OCI-LY7 (cell line): Measurements from ENCODE around the gene HHIPL2. TPM values are rescaled to one million over a fixed set of nuclear protein-coding genes. Genes with fewer than 3 reads are reported as not detected.

Source experiments
- BruUV-seq: library from RNA; stranded (reverse); fragments of 400-500 nt; replicated peaks from 2 replicates; lab custom pipeline; 2021; lab: Mats Ljungman, UMichigan
- CTCF ChIA-PET: fragments of 300-600 bp; sonication (Branson Sonifier 250); formaldehyde crosslinking; loops from one replicate; lab custom pipeline; 2022; ENCODE audit warnings: antibody characterized with exemption; ENCODE audit not compliant: unreplicated experiment; lab: Charles Lee
- POLR2A ChIA-PET: fragments of 300-600 bp; sonication (Branson Sonifier 250); formaldehyde crosslinking; loops from one replicate; lab custom pipeline; 2022; ENCODE audit warnings: antibody characterized with exemption; lab: Charles Lee
- DNase-seq: peaks from one replicate; pipeline ENCODE4 v3.0.0-alpha.2; 2015; ENCODE audit warnings: low spot score
- H2AFZ ChIP-seq: fragments of 200-600 bp; sonication (generic), shearing (Covaris generic); 2 replicates; pipeline ENCODE4 v1.6.1; 2014; ENCODE audit warnings: mild to moderate bottlenecking, antibody characterized with exemption, low read length, moderate library complexity
- H3K27ac ChIP-seq: fragments of 200-600 bp; sonication (generic); 2 replicates; pipeline ENCODE4 v1.5.1; 2014; ENCODE audit warnings: mixed run types, low read depth, mild to moderate bottlenecking, moderate library complexity, low read length, inconsistent platforms; ENCODE audit not compliant: poor library complexity, severe bottlenecking
- H3K36me3 ChIP-seq: fragments of 200-600 bp; sonication (generic); 2 replicates; pipeline ENCODE4 v1.6.1; 2014; ENCODE audit warnings: mild to moderate bottlenecking, antibody characterized with exemption, low read length, moderate library complexity, mixed read lengths; ENCODE audit not compliant: insufficient read depth
- H3K4me1 ChIP-seq: fragments of 200-600 bp; sonication (generic); 2 replicates; pipeline ENCODE4 v1.5.1; 2014; ENCODE audit warnings: mild to moderate bottlenecking, low read length; ENCODE audit not compliant: insufficient read depth, poor library complexity, severe bottlenecking
- H3K4me2 ChIP-seq: fragments of 200-600 bp; sonication (generic); 2 replicates; pipeline ENCODE4 v1.6.1; 2014; ENCODE audit warnings: mild to moderate bottlenecking, low read length
- H3K4me3 ChIP-seq: fragments of 200-600 bp; sonication (generic); 2 replicates; pipeline ENCODE4 v1.5.1; 2014; ENCODE audit warnings: mild to moderate bottlenecking, low read depth, low read length; ENCODE audit not compliant: poor library complexity, severe bottlenecking
- H3K79me2 ChIP-seq: fragments of 200-600 bp; sonication (generic); 2 replicates; pipeline ENCODE4 v1.6.1; 2016; ENCODE audit warnings: low read depth, mild to moderate bottlenecking, low read length, moderate library complexity, mixed read lengths; ENCODE audit not compliant: insufficient read depth
- H3K9me2 ChIP-seq: fragments of 200-600 bp; sonication (generic); 2 replicates; pipeline ENCODE4 v1.6.1; 2016; ENCODE audit warnings: mild to moderate bottlenecking, low read length, mixed read lengths; ENCODE audit not compliant: insufficient read depth
- H3K9me3 ChIP-seq: fragments of 200-600 bp; sonication (generic); 2 replicates; pipeline ENCODE4 v1.6.1; 2014; ENCODE audit warnings: mild to moderate bottlenecking, mixed run types, low read length, mixed read lengths
- H4K20me1 ChIP-seq: fragments of 200-600 bp; sonication (generic); 2 replicates; pipeline ENCODE4 v1.6.1; 2014; ENCODE audit warnings: mild to moderate bottlenecking, antibody characterized with exemption, low read length, moderate library complexity, mixed read lengths; ENCODE audit not compliant: insufficient read depth
- EZH2phosphoT487 ChIP-seq: fragments of 200-600 bp; sonication (generic); IDR thresholded peaks from 2 replicates; pipeline ENCODE4 v1.6.1; 2018; ENCODE audit warnings: low read depth, borderline replicate concordance, mild to moderate bottlenecking, mixed run types, antibody characterized with exemption, low read length, moderate library complexity, mixed read lengths
- intact Hi-C: fragments of 100-400 bp; cut with micrococcal nuclease; formaldehyde crosslinking; loops from one replicate; pipeline ENCODE4 v1.10.0; 2022; ENCODE audit not compliant: unreplicated experiment
- total RNA-seq, 2 experiments: library from RNA; depleted of rRNA in 1 of 2; stranded (reverse); fragments of >200 nt in 1 of 2; shearing (Covaris generic) in 1 of 2; gene quantifications; 2 replicates each; pipeline ENCODE4 v1.2.3, GENCODE V29; 2014 to 2022
- TF ChIP-seq, protein P1 (sequence below): fragments of 200-600 bp; sonication (generic); conservative IDR thresholded peaks from 2 replicates; pipeline ENCODE4 v1.5.1; 2014; ENCODE audit warnings: mild to moderate bottlenecking, antibody characterized with exemption, low read length, moderate library complexity, mixed read lengths

HHIPL2 gene
- total RNA-seq, 2 experiments from 2014 or later = 0.92 TPM; not detected in 1

DNA sequence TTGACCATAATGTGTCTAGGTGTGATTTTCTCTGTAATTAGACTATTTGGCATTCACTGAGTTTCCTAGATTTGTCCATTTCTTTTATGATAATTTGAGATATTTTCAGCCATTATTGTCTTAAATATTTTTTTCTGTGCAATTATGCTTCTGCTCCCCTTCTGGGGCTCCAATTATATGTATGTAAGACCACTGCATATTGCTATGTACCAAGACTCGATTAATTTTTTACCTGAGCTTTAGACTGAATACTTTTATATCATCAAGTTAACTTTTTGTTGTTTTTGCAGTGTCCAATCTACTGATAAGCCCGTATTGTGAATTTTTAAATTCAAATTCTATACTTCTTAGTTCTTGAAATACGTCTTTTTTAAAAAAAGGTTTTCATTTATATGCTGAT lies 46.9 kb upstream of the HHIPL2 start:
- DNase-seq = no peak
- Histone ChIP-seq H3K9me3 (peaks cover 5% of the 10 kb centered on the region; the same call in 1 of the 2 replicates), H3K36me3 (no peaks in the 10 kb centered on the region), H3K9me2 (no peaks in the 10 kb centered on the region), H3K27ac (no peak overlapping the region), H2AFZ (no peak overlapping the region), H3K4me1 (peaks cover 6% of the 10 kb centered on the region), H3K4me2 (no peak overlapping the region), H3K79me2 (no peaks in the 10 kb centered on the region), H4K20me1 (no peaks in the 10 kb centered on the region), H3K4me3 (no peak overlapping the region)
- TF ChIP-seq, protein P1, sequence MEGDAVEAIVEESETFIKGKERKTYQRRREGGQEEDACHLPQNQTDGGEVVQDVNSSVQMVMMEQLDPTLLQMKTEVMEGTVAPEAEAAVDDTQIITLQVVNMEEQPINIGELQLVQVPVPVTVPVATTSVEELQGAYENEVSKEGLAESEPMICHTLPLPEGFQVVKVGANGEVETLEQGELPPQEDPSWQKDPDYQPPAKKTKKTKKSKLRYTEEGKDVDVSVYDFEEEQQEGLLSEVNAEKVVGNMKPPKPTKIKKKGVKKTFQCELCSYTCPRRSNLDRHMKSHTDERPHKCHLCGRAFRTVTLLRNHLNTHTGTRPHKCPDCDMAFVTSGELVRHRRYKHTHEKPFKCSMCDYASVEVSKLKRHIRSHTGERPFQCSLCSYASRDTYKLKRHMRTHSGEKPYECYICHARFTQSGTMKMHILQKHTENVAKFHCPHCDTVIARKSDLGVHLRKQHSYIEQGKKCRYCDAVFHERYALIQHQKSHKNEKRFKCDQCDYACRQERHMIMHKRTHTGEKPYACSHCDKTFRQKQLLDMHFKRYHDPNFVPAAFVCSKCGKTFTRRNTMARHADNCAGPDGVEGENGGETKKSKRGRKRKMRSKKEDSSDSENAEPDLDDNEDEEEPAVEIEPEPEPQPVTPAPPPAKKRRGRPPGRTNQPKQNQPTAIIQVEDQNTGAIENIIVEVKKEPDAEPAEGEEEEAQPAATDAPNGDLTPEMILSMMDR = no peak
- TF ChIP-seq EZH2phosphoT487 = no peak
- ChIA-PET CTCF (no interaction called here), POLR2A (interaction anchor here (0.7 to 1.2 kb wide), 2 partner anchors 18 to 40 kb away, joined by 3 read pairs; no protein-coding TSS in a partner anchor)
- intact Hi-C loops = no loop called here
- BruUV-seq = no TSS peak

DNA sequence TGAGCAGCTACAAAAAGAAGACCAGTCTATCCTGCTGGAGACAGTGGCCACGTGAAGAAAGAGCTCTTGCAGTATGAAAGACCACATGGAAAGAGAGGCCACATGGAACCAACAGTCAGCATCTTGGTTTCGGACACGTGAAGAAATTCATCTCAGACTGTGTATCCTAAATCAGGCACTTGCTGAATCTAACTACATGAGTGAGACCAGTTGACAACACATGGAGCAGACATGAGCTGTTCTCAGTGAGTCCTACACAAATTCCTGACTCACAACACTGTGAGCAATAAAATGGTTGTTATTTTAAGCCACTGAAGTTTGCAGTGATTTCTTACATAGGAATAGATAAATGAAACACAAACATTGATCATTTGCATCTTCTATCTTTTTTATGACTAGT lies 44.3 kb upstream of the HHIPL2 start:
- DNase-seq = no peak
- Histone ChIP-seq H3K4me3 (no peak overlapping the region), H3K4me1 (peaks cover 15% of the 10 kb centered on the region), H3K36me3 (peaks cover 10% of the 10 kb centered on the region), H3K9me2 (no peaks in the 10 kb centered on the region), H3K9me3 (peaks cover 5% of the 10 kb centered on the region; the same call in 1 of the 2 replicates), H2AFZ (no peak overlapping the region), H3K79me2 (peaks cover 17% of the 10 kb centered on the region), H4K20me1 (no peaks in the 10 kb centered on the region), H3K27ac (no peak overlapping the region), H3K4me2 (no peak overlapping the region)
- intact Hi-C loops = no loop called here
- CTCF ChIA-PET = no interaction called here
- POLR2A ChIA-PET = interaction anchor here (0.5 to 1.7 kb wide), 3 partner anchors 12 to 192 kb away, joined by 3 to 4 read pairs (median 3); no protein-coding TSS in a partner anchor
- no TSS peak for BruUV-seq
- no peak for TF ChIP-seq EZH2phosphoT487
- TF ChIP-seq, protein P1 = no peak
